ENCODE data around the gene USF1. TPM values are rescaled to one million over a fixed set of nuclear protein-coding genes. Genes with fewer than 3 reads are reported as not detected.

The USF1 gene
- total RNA-seq, 1 donor from 2014 or later, result 74.4 TPM

DNA sequence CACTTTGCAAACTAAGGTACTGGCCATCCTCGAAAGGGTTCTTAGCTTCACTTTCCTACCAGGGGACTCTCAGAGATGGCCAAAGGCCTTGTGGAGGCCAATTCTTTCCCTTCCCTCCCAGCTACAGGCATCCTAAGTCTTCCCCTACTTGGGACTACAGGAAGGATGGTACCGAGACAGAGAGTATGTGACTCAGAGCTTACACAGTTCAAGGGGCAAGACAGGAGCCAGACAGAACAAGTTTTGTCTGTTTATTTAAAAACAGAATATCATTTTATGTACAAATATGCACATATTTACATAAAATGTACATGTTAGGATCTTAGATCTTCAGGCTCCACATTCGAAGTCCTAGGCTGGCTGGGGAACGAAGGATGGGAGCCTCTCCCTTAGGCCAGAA, 25.0 kb upstream of the USF1 start:
- Histone ChIP-seq H4K20me1 (ENCODE audit: low read depth) (no peaks in the 10 kb centered on the region), H3K4me3 (no peak overlapping the region), H3K9ac (no peak overlapping the region), H3K36me3 (no peaks in the 10 kb centered on the region), H3K27ac (no peak overlapping the region), H3F3A (ENCODE audit: low read depth) (no peaks in the 10 kb centered on the region), H3K9me3 (ENCODE audit: low read depth) (no peaks in the 10 kb centered on the region), H3K4me1 (no peaks in the 10 kb centered on the region), H3K27me3 (no peaks in the 10 kb centered on the region), H3K79me2 (ENCODE audit: low read depth) (no peaks in the 10 kb centered on the region), H3K4me2 (no peak overlapping the region), H2AFZ (replicated peaks) (no peak overlapping the region)
- no peak overlapping the region for H3K27ac Mint-ChIP-seq
- H3K36me3 Mint-ChIP-seq, result no peaks in the 10 kb centered on the region
- TF ChIP-seq EZH2 (IDR thresholded peaks at IDR 0.05) (no peak), EZH2phosphoT487 (IDR thresholded peaks at IDR 0.05) (no peak)
- TF ChIP-seq, protein P1, sequence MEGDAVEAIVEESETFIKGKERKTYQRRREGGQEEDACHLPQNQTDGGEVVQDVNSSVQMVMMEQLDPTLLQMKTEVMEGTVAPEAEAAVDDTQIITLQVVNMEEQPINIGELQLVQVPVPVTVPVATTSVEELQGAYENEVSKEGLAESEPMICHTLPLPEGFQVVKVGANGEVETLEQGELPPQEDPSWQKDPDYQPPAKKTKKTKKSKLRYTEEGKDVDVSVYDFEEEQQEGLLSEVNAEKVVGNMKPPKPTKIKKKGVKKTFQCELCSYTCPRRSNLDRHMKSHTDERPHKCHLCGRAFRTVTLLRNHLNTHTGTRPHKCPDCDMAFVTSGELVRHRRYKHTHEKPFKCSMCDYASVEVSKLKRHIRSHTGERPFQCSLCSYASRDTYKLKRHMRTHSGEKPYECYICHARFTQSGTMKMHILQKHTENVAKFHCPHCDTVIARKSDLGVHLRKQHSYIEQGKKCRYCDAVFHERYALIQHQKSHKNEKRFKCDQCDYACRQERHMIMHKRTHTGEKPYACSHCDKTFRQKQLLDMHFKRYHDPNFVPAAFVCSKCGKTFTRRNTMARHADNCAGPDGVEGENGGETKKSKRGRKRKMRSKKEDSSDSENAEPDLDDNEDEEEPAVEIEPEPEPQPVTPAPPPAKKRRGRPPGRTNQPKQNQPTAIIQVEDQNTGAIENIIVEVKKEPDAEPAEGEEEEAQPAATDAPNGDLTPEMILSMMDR (IDR thresholded peaks at IDR 0.05), result no peak
- H3K27me3 Mint-ChIP-seq (ENCODE audit: insufficient read depth, low read depth), result peaks cover 2% of the 10 kb centered on the region
- peaks cover 15% of the 10 kb centered on the region for H3K4me1 Mint-ChIP-seq
- no peak for DNase-seq (ENCODE audit: low spot score)
- no peaks in the 10 kb centered on the region for H3K9me3 Mint-ChIP-seq
- H3K4me3 Mint-ChIP-seq, result no peak overlapping the region

DNA sequence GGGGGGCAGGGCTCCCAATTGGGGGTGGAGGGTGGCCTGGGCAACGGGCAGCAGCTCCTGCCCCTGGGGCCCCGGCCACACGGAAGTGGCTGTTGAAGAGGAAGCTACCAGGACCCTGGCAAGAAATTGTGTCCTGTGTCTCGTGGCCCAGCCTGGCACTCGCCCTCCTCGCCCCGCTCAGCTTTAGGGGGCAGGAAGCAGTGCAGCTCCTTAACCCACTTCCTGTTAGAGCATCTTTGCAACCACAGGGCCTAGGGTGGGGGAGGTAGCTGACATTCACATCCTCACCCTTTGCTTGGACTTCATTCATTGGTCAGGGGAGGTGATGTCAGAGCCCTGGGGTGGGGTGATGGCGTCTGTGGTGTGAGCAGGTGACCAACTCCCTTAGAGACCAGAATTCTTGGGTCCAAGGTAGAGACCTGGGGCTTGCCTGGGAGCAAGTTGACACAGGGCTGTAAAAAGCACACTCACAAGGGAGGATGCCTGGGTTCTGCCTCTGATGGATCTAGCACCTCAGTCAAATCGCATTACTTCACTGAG, 24.0 kb upstream of the USF1 start, which contains the start of gene ARHGAP30:
Gene ARHGAP30 (minus strand): TSS at position 161 of the 540 bp plus-strand sequence. CDS start 267 bp downstream, outside the sequence.
- no peak for DNase-seq (ENCODE audit: low spot score)
- Histone ChIP-seq H3K4me2 (no peak within 1 kb of the TSS), H3K79me2 (ENCODE audit: low read depth) (no peaks in the 10 kb centered on the region), H3K27ac (no peak within 1 kb of the TSS), H3K9ac (no peak within 1 kb of the TSS), H3K4me1 (no peaks in the 10 kb centered on the region), H4K20me1 (ENCODE audit: low read depth) (no peaks in the 10 kb centered on the region), H3K9me3 (ENCODE audit: low read depth) (no peaks in the 10 kb centered on the region), H3K27me3 (no peaks in the 10 kb centered on the region), H3F3A (ENCODE audit: low read depth) (no peaks in the 10 kb centered on the region), H2AFZ (replicated peaks) (peak within 1 kb of the TSS; percentile 26), H3K4me3 (no peak within 1 kb of the TSS), H3K36me3 (no peaks in the 10 kb centered on the region)
- no peaks in the 10 kb centered on the region for H3K36me3 Mint-ChIP-seq
- no peak within 1 kb of the TSS for H3K27ac Mint-ChIP-seq
- H3K27me3 Mint-ChIP-seq (ENCODE audit: insufficient read depth, low read depth), result peaks cover 2% of the 10 kb centered on the region
- H3K9me3 Mint-ChIP-seq, result no peaks in the 10 kb centered on the region
- peaks cover 15% of the 10 kb centered on the region for H3K4me1 Mint-ChIP-seq
- H3K4me3 Mint-ChIP-seq, result no peak within 1 kb of the TSS
- TF ChIP-seq, protein P1 (IDR thresholded peaks at IDR 0.05), result no peak
- TF ChIP-seq EZH2phosphoT487 (IDR thresholded peaks at IDR 0.05), result no peak
- TF ChIP-seq EZH2 (IDR thresholded peaks at IDR 0.05), result no peak

DNA sequence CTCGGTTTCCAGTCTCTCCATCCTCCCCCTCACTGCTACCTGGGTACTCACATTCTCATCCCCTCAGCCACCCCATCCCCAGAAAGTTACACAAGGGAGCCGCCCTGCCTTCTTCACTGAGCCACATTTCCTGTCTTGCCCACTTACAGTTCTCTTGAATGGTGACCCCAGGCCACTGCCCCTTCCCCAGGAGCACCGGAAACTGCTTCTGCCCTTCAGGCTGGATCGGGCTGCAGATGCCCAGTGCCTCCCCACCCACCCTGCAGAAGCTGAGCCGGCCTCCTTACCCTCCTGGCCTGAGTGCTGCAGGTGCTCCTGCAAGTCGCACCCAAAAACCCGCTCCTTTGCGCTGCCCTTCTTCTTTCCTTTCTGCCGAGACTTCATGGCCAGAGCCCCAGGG, 23.5 kb upstream of the USF1 start:
- Histone ChIP-seq H3K9ac (no peak overlapping the region), H4K20me1 (ENCODE audit: low read depth) (no peaks in the 10 kb centered on the region), H3K9me3 (ENCODE audit: low read depth) (no peaks in the 10 kb centered on the region), H3K79me2 (ENCODE audit: low read depth) (no peaks in the 10 kb centered on the region), H3K27ac (no peak overlapping the region), H3K36me3 (no peaks in the 10 kb centered on the region), H3K4me3 (no peak overlapping the region), H3K4me1 (no peaks in the 10 kb centered on the region), H3K27me3 (peaks cover 3% of the 10 kb centered on the region), H3F3A (ENCODE audit: low read depth) (no peaks in the 10 kb centered on the region), H3K4me2 (no peak overlapping the region), H2AFZ (replicated peaks) (no peak overlapping the region)
- no peak overlapping the region for H3K4me3 Mint-ChIP-seq
- no peaks in the 10 kb centered on the region for H3K9me3 Mint-ChIP-seq
- H3K4me1 Mint-ChIP-seq, result peaks cover 15% of the 10 kb centered on the region
- no peak for TF ChIP-seq EZH2 (IDR thresholded peaks at IDR 0.05)
- TF ChIP-seq, protein P1 (IDR thresholded peaks at IDR 0.05), result no peak
- TF ChIP-seq EZH2phosphoT487 (IDR thresholded peaks at IDR 0.05), result no peak
- no peak overlapping the region for H3K27ac Mint-ChIP-seq
- H3K36me3 Mint-ChIP-seq, result no peaks in the 10 kb centered on the region
- no peak for DNase-seq (ENCODE audit: low spot score)
- H3K27me3 Mint-ChIP-seq (ENCODE audit: insufficient read depth, low read depth), result peaks cover 2% of the 10 kb centered on the region

All from neural progenitor cell (in vitro differentiated cells).